Measurements from ENCODE around the gene GSN. TPM values are rescaled to one million over a fixed set of nuclear protein-coding genes. Genes with fewer than 3 reads are reported as not detected.

Gene GSN
- total RNA-seq, 1 experiment from 2014 or later, result 43.4 TPM

DNA sequence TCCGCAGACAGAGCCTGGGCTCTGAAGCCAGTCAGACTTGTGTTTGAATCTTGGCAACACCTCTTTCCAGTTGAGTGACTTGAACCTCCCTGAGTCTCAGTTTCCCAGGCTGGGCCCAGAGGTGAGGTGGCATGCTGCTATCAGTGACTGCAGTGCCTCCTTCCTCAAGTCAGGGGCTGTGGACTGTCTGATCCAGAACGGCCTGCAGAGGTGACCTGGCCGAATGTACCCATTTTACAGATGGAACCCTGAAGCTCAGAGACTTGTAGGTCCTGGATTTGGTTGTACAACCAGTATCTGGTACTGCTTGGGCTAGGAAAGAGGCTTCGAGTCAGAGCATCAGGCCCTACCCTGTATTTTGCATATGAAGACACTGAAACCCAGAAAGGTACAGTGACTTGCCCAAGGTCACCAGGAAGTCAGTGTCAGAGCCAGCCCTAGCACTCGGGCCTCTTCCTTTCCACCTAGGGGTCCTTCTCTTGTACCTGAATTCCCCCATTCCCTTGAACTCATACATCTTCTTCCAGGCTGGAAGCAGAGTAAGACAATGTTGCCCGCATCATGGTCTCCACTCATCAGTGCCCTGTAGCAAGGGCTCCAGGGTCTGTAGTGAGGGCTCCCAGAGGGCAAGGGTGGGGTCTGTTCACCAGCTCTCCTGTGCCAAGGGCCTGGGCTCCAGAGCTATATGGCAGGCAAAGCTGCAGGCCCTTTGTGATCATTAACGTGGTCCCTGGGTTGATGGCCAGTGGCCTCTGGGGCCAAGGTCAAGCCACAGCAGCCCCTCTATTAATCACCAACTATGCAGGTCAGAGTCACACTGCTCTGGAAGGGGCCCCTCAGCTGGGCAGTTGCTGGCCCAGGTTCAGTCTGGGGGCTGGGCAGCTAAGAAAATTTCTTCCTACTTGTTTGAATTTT, 28.5 kb downstream of the GSN start:
- H3K27me3 ChIP-seq, result no peaks in the 10 kb centered on the region
- H3K4me1 ChIP-seq, result no peaks in the 10 kb centered on the region
- H3K4me3 ChIP-seq, result no peak overlapping the region
- no peak overlapping the region for H3K27ac ChIP-seq
- no peaks in the 10 kb centered on the region for H3K9me3 ChIP-seq (replicated peaks)
- no peak for DNase-seq
- no peaks in the 10 kb centered on the region for H3K36me3 ChIP-seq

DNA sequence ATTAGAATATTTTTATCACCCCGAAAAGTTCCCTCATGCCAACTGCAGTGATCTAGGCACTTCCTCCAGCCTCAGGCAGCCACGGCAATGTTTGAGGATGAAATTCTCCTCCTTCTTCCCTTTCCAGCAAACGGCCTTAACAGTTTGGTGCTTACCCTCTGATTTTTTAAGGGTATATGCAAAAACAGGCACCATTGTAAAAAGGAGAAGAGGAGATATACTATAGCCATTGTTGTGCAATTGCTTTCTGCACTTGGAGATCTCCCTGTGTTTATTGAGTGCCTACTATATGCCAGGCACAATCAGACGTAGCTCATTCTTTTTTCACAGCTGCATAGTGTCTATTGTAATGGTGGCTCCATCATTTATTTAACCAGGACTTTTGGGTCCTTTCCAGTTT, 29.4 kb downstream of the GSN start:
- no peaks in the 10 kb centered on the region for H3K27me3 ChIP-seq
- H3K9me3 ChIP-seq (replicated peaks), result no peaks in the 10 kb centered on the region
- H3K4me3 ChIP-seq, result no peak overlapping the region
- no peak for DNase-seq
- no peaks in the 10 kb centered on the region for H3K36me3 ChIP-seq
- H3K27ac ChIP-seq, result no peak overlapping the region
- no peaks in the 10 kb centered on the region for H3K4me1 ChIP-seq

DNA sequence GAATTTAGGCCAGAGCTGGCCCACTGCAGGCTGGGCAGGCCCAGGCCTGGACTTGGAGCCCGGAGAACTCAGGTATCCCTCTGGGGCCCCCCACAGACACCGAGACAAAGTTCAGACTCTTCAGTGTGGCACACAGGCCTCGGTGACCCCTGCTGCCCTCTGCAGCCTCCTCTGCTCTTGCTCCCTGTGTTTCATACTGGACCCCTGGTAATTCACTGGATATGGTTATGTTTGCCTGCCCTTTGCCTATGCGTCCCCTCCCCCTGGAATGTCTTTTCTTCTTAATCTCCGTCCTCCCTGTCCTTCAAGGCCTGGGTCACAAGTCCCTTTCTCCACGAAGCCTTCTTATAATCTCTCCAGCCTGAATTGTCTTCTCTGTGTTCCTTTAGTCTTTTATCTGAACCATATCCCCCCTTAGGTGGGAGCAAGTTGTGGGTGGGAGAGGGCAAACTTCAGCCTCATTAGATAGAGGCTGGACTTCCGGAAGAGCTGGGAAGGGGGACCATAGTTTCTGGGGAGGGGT, 30.1 kb downstream of the GSN start:
- H3K27ac ChIP-seq, result no peak overlapping the region
- no peak for DNase-seq
- no peak overlapping the region for H3K4me3 ChIP-seq
- no peaks in the 10 kb centered on the region for H3K36me3 ChIP-seq
- no peaks in the 10 kb centered on the region for H3K27me3 ChIP-seq
- H3K4me1 ChIP-seq, result no peaks in the 10 kb centered on the region
- no peaks in the 10 kb centered on the region for H3K9me3 ChIP-seq (replicated peaks)

DNA sequence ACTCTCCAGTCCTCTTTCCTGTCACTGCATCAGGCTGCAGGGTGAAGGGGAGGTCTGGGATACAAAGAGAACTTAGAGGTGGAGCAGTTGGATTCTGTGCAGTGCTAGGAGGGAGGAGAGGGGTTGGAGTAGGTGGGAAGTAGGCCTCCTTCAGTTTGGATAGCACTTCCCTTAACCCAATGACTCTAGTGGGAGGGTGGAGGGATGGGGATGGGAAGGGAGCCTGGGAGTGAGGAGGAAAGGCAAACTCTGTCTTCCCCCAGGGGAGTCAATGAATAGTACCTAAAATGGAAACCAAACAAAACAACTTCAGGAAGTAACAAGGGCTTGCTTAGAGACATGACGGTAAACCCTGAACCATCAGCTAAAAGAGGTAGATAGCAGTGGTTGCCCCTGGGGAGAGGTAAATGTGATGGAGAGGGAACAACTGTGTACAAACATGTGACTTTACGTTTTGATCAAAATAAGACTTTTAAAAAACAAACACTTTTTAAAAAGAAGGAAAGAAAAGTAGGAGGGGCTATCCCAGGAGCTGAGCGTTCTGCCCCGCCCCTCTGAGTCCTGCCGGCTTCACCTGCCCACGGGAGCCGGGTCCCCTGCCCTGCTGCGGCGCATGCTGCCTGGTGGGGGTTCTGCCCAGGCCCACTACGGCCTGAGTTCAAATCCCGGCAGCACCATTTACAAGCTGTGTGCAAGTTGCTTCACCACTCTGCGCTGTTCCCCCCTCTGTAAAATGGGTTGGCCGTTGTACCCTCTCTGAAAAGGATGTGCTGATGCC, 30.9 kb downstream of the GSN start:
- no peak for DNase-seq
- Histone ChIP-seq H3K36me3 (no peaks in the 10 kb centered on the region), H3K27me3 (no peaks in the 10 kb centered on the region), H3K9me3 (replicated peaks) (no peaks in the 10 kb centered on the region), H3K27ac (no peak overlapping the region), H3K4me3 (no peak overlapping the region), H3K4me1 (no peaks in the 10 kb centered on the region)

DNA sequence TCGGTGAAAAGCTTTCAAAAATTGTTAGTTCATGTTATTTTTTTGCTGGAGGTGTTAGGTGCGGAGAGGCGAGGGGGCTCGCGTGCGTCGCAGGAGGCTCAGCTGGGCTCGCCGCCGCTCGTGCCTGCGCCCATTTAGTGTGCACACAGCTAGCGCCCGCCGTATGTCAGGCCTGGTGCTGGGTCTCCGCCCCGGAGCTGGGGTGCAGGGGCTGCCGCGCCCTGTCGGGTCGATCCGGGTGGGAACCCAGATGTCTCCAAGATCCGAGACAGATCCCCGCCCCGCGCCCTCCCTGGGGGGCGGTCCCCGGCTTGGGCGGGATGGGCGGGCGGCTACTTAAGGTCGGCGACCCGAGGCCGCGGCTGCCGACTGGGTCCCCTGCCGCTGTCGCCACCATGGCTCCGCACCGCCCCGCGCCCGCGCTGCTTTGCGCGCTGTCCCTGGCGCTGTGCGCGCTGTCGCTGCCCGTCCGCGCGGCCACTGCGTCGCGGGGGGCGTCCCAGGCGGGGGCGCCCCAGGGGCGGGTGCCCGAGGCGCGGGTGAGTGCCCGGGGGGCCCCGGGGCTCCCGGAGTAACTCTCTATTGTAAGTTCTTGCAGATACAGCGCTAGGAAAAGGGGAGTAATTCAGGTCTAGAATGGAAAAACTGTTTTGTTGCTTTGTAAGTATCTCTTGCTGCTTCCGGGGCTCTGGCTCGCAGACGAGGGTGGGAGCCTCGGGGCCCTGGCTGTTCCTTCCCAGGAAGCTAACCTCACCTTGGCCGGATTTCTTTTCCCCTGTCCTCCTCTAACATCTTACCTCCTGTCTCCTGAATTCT, 31.7 kb downstream of the GSN start:
- Histone ChIP-seq H3K4me1 (no peaks in the 10 kb centered on the region), H3K36me3 (no peaks in the 10 kb centered on the region), H3K9me3 (replicated peaks) (no peaks in the 10 kb centered on the region), H3K27ac (no peak overlapping the region), H3K4me3 (no peak overlapping the region), H3K27me3 (no peaks in the 10 kb centered on the region)
- no peak for DNase-seq

DNA sequence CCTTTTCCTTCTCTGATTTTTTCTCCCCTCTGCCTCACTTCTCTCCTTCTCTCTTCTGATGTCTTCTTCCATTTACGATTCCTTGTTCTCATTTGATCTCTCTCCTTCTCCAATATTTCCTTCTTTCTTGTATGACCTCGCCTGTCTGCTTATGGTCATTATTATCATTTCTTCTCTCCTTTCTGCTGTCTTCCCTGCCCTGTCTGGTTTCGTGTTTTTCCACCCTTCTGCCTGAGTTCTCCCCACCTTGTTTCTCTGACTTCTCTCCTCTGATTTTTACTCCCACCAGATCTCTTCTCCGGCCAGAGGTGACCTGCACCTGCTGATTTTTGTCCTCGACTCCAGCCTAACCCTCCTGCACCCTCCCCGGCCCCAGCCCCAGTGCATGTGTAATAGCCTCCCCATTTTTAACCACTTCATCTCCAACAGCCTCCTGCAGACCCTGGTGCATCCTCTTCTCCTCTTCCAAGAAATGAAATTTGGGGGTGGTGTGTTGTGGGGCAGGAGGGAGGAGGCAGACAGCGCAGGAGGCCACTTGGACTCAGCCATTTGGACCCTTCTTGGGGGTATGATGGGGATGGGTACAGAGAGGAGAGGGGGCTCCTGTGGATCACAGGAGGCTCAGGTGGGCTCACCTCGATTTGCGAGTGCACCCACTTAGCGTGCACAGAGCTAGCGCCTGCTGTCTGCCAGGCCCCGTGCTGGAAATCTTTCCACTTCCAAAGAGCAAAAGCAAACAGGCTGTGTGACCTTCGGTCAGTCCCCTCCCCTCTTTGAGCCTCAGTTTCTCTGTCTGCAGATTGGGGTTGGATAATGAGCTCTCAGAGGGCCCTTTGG, 32.5 kb downstream of the GSN start:
- H3K36me3 ChIP-seq, result no peaks in the 10 kb centered on the region
- no peaks in the 10 kb centered on the region for H3K27me3 ChIP-seq
- H3K27ac ChIP-seq, result no peak overlapping the region
- no peaks in the 10 kb centered on the region for H3K4me1 ChIP-seq
- no peaks in the 10 kb centered on the region for H3K9me3 ChIP-seq (replicated peaks)
- DNase-seq, result no peak
- no peak overlapping the region for H3K4me3 ChIP-seq

DNA sequence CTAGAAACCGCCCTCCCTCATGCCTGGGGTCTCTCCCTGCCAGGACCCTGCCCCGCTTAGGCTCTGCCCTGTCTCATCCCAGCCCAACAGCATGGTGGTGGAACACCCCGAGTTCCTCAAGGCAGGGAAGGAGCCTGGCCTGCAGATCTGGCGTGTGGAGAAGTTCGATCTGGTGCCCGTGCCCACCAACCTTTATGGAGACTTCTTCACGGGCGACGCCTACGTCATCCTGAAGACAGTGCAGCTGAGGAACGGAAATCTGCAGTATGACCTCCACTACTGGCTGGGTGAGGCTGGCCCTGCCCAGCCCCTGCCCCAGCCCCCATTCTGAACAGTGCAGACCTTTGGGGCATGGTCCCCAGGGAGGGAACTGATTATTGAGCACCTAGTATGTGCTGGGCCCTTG, 33.9 kb downstream of the GSN start:
- Histone ChIP-seq H3K27ac (no peak overlapping the region), H3K36me3 (no peaks in the 10 kb centered on the region), H3K4me3 (no peak overlapping the region), H3K4me1 (no peaks in the 10 kb centered on the region), H3K27me3 (no peaks in the 10 kb centered on the region), H3K9me3 (replicated peaks) (no peaks in the 10 kb centered on the region)
- DNase-seq, result no peak

DNA sequence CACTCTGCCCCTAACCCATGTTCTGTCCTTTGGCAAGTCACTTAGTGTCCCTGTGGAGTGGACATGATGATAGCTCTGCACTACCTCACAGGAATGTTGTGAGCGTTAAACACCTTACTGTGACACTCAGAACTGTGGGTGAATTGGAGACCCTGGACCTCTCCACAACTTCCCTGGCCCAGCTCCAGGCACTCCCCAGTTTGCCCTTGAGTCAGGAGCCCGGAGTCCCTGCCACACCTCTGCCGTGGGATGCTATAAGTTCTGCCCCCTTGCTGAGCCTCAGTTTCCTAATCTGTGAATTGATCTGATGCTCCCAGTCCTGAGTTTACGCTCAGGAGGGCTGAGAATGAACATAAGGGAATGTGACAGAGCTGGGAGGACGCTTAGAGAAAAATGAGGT, 34.4 kb downstream of the GSN start:
- no peak for DNase-seq
- no peak overlapping the region for H3K27ac ChIP-seq
- H3K27me3 ChIP-seq, result no peaks in the 10 kb centered on the region
- H3K4me1 ChIP-seq, result no peaks in the 10 kb centered on the region
- no peak overlapping the region for H3K4me3 ChIP-seq
- H3K36me3 ChIP-seq, result no peaks in the 10 kb centered on the region
- H3K9me3 ChIP-seq (replicated peaks), result no peaks in the 10 kb centered on the region

DNA sequence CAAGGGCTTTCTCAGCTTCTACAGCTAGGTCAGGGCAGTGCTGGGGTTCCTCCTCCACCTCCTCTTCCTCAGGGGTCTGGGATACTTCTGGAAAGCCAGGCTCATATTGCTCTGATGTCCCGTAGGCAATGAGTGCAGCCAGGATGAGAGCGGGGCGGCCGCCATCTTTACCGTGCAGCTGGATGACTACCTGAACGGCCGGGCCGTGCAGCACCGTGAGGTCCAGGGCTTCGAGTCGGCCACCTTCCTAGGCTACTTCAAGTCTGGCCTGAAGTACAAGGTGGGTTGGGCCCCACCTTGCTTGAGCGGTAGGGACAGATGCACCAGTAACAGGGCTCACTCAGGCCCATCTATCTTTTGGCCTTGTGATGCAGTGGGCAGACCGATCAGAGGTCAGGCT, 34.8 kb downstream of the GSN start:
- no peaks in the 10 kb centered on the region for H3K27me3 ChIP-seq
- H3K4me1 ChIP-seq, result no peaks in the 10 kb centered on the region
- no peaks in the 10 kb centered on the region for H3K9me3 ChIP-seq (replicated peaks)
- DNase-seq, result no peak
- H3K36me3 ChIP-seq, result no peaks in the 10 kb centered on the region
- no peak overlapping the region for H3K27ac ChIP-seq
- no peak overlapping the region for H3K4me3 ChIP-seq

DNA sequence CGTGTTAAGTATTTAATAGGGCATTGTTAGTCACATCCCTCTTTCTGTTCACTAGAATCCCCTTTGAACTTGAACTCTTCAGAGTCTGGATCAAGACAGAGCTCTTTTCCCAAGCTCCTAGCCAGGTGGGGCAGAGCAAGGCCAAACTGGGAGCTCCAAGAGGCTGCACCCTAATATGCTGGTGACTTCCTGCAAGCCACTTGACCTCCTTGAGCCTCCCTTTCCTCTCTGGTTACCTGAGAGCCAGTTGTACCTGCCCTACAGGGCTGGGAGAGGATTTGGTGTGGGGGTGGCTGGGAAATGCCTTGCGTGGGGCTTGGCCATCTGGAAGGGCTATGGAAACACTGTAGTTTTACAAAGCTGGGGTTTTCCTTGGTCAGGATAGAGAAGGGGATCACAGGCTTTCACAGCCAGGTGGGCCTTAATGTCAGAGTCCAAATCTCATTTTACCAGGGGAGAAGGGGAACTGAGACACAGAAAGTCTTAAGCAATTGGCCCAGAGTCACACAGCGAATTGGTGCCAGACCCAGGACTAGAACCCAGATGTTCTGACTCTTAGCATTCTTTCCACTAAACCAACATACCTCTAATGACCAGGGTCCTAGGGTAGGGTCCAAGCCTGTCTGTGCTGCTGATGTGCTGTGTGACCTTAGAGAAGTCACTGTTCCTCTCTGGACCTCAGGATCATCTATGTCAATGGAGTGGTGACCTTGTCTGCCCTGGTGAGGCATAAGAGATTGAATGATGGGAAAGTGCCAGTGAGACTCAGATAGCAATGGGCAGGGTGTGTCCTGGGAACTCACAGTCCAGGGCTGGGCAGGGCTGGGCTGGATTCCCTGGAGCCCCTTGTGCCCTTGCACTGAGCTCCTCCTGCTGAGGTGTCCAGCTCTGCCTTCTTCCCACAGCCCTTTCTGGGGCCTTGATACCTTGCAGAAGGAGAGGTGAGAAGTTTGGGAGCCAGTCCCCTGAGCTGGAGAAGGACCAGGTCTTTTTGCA, 35.8 kb downstream of the GSN start:
- no peak for DNase-seq
- no peaks in the 10 kb centered on the region for H3K27me3 ChIP-seq
- no peak overlapping the region for H3K4me3 ChIP-seq
- H3K36me3 ChIP-seq, result no peaks in the 10 kb centered on the region
- no peaks in the 10 kb centered on the region for H3K9me3 ChIP-seq (replicated peaks)
- H3K4me1 ChIP-seq, result no peaks in the 10 kb centered on the region
- H3K27ac ChIP-seq, result no peak overlapping the region

DNA sequence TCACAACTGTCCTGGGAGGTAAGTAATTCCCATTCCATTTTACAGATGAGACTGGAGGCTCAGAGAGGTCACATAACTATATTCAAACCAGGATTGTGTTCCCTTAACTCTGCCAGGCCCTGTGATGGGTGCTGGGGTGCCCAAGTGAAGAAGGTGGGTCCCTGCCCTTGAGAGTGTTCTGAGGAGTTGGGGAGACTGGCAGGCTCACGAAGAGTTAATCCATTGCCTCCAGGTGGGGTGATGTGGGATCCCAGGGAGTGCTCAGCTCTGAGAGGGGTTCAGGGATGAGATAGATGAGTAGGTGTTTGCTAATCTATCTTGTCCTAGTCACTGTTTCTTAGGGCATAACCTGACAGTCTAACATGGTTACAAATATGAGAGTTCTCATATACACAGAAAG, 36.7 kb downstream of the GSN start:
- Histone ChIP-seq H3K36me3 (no peaks in the 10 kb centered on the region), H3K9me3 (replicated peaks) (no peaks in the 10 kb centered on the region), H3K4me1 (no peaks in the 10 kb centered on the region), H3K27me3 (no peaks in the 10 kb centered on the region), H3K27ac (no peak overlapping the region), H3K4me3 (no peak overlapping the region)
- DNase-seq, result no peak

DNA sequence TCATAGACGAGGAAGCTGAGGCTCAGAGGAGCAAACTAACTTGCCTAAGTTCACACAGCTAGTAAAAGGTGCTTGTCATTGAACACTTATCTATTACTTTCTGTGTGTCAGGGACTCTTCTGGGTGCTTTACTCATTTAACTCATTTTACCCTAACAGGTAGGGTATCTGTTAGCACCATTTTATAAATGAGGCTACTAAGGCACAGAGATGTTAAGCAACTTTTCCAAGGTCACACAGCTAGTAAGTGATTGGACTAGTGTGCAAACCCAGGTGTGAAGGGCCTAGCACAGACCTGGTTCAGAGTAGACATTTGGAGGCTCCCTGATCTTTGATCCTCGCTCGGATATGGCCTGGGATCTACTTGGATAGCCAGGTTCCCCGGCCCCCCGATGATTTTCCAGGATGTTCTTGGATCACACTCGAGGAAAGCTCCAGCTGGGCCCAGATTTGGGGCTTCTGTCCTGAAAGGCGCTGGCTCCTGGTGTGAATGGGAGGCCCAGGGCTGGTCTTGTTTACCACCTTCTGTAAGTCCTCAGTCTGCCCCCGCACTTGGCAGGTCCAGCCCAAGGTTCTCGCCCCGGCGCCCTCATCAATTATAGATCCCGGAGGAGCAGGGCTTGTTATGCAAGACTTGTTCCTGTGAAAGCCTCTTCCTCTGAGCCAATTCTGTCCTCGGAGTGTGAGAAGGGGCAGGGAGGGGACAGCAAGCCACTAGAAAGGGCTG, 37.5 kb downstream of the GSN start:
- H3K27me3 ChIP-seq, result no peaks in the 10 kb centered on the region
- no peaks in the 10 kb centered on the region for H3K4me1 ChIP-seq
- no peak overlapping the region for H3K4me3 ChIP-seq
- no peak for DNase-seq
- no peak overlapping the region for H3K27ac ChIP-seq
- H3K36me3 ChIP-seq, result no peaks in the 10 kb centered on the region
- H3K9me3 ChIP-seq (replicated peaks), result no peaks in the 10 kb centered on the region

DNA sequence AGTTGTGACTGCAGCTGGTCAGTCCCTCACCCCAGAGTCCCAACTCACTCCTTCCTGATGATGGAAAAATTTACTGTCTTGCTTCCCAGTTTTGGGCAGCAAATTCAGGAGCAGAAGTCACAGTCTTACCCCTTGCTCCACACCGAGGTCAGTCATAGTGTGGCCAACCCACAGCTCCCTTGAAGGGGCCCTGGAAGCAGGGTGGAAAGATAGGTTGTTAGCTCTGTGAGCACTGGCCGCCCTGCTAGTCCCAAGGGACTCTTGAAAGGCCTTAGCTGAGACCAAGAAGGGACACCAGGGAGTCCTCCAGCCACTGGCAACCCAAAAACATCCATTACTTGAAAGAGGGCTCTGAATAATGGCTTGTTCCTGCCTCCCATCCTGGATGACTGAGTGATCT, 40.0 kb downstream of the GSN start:
- Histone ChIP-seq H3K27me3 (no peaks in the 10 kb centered on the region), H3K4me1 (no peaks in the 10 kb centered on the region), H3K4me3 (no peak overlapping the region), H3K36me3 (no peaks in the 10 kb centered on the region), H3K27ac (no peak overlapping the region), H3K9me3 (replicated peaks) (no peaks in the 10 kb centered on the region)
- DNase-seq, result no peak

Data from SJCRH30 (cell line).